Gastrocnemius medialis (tissue), 4 donors: Measurements from ENCODE around the gene TSPAN17.

Experiments
- CTCF ChIP-seq, 5 experiments: fragments of 450-650 bp in 3 of 5; fragments of 200-600 bp in 2 of 5; sonication (generic) in 2 of 5; IDR thresholded peaks in 4 of 5; conservative IDR thresholded peaks in 1 of 5; 1 replicate in 4 of 5; 2 replicates in 1 of 5; pipeline ENCODE4 v1.5.1; 2016 to 2019; ENCODE audit warnings: antibody characterized with exemption in 5 of 5, mild to moderate bottlenecking in 3 of 5, moderate library complexity in 3 of 5
- POLR2A ChIP-seq, 2 donors: fragments of 450-650 bp; IDR thresholded peaks; one replicate each; pipeline ENCODE4 v1.6.1; 2017; ENCODE audit warnings: antibody characterized with exemption in 2 of 2, mild to moderate bottlenecking in 2 of 2, moderate library complexity in 2 of 2

GRCh38 chr5:176621661-176622079 lies 25.6 kb upstream of the TSPAN17 start:
- TF ChIP-seq CTCF (IDR thresholded peaks at IDR 0.05 in 4 of 5, conservative IDR thresholded peaks at IDR 0.05 in 1 of 5) (no peak), POLR2A (IDR thresholded peaks at IDR 0.05) (peak in 1 of 2 donors; percentile 37)
